Astrocyte (in vitro differentiated cells and primary cell): ENCODE results near the gene RAPGEF4.

Experiments
- EZH2 ChIP-seq: IDR thresholded peaks from 2 replicates; pipeline ENCODE4 v1.6.1; 2012; ENCODE audit warnings: mild to moderate bottlenecking, low read length, inconsistent platforms; ENCODE audit not compliant: insufficient read depth
- TF ChIP-seq, protein P1 (sequence below): IDR thresholded peaks from 2 replicates; pipeline ENCODE4 v1.5.1; 2011; ENCODE audit warnings: low read depth, mild to moderate bottlenecking, inconsistent platforms, low read length, moderate library complexity; ENCODE audit not compliant: insufficient read depth

DNA sequence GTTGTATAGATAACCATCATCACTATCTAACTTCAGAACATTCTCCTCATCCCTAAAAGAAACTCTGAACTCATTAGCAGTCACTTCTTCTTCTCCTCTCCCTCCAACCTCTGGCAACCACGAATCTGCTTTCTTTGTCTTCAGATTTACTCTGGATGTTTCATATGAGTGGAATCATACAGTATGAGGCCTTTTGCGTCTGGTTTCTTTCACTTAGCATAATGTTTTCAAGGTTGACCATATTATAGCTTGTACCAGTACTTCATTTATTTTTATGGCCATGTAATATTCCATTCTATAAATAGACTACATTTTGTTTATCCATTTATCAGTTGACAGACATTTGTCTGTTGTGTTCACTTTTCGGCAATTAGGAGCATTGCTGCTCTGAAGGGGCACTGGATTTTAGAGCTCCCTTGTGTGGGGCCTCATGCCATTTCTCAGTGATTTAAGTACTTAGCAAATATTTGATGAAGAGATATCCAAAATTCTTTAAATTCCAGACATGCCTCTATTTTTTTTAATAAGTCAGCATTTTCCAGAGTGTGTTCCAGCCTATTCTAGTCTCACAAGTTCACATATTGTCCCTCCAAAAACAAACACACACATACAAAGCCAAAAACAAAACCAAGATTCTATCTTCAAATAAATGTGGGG is 317.5 kb downstream of the RAPGEF4 start:
- TF ChIP-seq, protein P1, sequence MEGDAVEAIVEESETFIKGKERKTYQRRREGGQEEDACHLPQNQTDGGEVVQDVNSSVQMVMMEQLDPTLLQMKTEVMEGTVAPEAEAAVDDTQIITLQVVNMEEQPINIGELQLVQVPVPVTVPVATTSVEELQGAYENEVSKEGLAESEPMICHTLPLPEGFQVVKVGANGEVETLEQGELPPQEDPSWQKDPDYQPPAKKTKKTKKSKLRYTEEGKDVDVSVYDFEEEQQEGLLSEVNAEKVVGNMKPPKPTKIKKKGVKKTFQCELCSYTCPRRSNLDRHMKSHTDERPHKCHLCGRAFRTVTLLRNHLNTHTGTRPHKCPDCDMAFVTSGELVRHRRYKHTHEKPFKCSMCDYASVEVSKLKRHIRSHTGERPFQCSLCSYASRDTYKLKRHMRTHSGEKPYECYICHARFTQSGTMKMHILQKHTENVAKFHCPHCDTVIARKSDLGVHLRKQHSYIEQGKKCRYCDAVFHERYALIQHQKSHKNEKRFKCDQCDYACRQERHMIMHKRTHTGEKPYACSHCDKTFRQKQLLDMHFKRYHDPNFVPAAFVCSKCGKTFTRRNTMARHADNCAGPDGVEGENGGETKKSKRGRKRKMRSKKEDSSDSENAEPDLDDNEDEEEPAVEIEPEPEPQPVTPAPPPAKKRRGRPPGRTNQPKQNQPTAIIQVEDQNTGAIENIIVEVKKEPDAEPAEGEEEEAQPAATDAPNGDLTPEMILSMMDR: no peak
- TF ChIP-seq EZH2: no peak
